Measurements from ENCODE around the gene CPSF6. TPM values are rescaled to one million over a fixed set of nuclear protein-coding genes. Genes with fewer than 3 reads are reported as not detected.
"Not testable (repeated sequence)": the region's sequence is repeated elsewhere in the genome, so short reads cannot be mapped to it uniquely, and the experiment has no call there.

Gene CPSF6
- total RNA-seq, 1 donor from 2014 or later: 121 TPM

DNA sequence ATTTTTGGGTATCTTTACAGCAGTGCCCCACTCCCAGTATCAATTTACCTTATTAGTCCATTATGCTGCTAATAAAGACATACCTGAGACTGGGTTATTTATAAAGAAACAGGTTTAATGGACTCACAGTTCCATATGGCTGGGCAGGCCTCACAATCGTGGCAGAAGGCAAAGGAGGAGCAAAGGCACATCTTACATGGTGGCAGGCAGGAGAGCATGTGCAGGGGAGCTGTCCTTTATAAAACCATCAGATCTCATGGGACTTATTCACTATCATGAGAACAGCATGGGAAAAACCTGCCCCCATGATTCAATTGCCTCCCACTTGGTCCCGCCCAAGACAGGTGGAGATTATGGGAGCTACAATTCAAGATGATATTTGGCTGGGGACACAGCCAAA is 77.9 kb downstream of the CPSF6 start:
- H3K36me3 Mint-ChIP-seq (ENCODE audit: low read depth); H3K4me3 Mint-ChIP-seq; DNase-seq; H3K27ac Mint-ChIP-seq; H3K4me1 Mint-ChIP-seq; intact Hi-C loops (cut with micrococcal nuclease): not testable (repeated sequence)
- H3K9me3 Mint-ChIP-seq: peaks cover 31% of the 10 kb centered on the region
- H3K27me3 Mint-ChIP-seq: peaks cover 14% of the 10 kb centered on the region

DNA sequence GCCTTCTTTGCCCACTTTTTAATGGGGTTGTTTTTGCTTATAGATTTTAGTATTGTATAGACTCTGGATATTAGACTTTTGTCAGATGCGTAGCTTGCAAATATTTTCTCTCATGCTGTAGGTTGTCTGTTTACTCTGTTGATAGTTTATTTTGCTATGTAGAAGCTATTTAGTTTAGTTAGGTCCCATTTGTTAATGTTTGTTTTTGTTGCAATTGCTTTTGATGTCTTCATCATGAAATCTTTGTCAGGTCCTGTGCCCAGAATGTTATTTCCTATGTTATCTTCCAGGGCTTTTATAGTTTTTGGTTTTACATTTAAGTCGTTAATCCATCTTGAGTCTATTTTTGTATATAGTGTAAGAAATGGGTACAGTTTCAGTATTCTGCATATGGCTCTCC is 78.9 kb downstream of the CPSF6 start:
- peaks cover 31% of the 10 kb centered on the region for H3K9me3 Mint-ChIP-seq
- peaks cover 14% of the 10 kb centered on the region for H3K27me3 Mint-ChIP-seq
- intact Hi-C loops (cut with micrococcal nuclease): no loop called here
- peaks cover 1% of the 10 kb centered on the region for H3K36me3 Mint-ChIP-seq (ENCODE audit: low read depth)
- no peak overlapping the region for H3K4me3 Mint-ChIP-seq
- no peak for DNase-seq
- H3K4me1 Mint-ChIP-seq: no peaks in the 10 kb centered on the region
- no peak overlapping the region for H3K27ac Mint-ChIP-seq

DNA sequence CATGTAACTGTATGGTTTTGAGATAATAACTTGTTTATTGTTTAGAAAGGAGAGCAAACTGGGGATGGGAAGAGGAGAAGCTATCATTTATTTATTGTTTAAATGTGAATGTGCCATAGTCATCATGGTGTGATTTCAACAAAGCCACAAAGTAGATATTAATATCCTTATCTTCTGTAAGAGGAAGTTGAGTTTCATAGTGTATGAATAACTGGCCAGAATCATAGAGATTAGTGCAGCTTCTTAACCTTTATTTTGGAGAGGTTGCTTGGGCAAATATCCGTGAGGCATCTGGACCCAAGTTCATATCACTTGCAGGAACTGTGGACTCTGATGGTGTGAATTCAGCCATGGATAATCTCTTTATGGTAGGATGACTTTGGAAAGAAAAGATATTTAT is 82.0 kb downstream of the CPSF6 start:
- peaks cover 1% of the 10 kb centered on the region for H3K36me3 Mint-ChIP-seq (ENCODE audit: low read depth)
- H3K9me3 Mint-ChIP-seq: peaks cover 29% of the 10 kb centered on the region
- DNase-seq: no peak
- no peak overlapping the region for H3K4me3 Mint-ChIP-seq
- H3K27ac Mint-ChIP-seq: no peak overlapping the region
- intact Hi-C loops (cut with micrococcal nuclease): no loop called here
- H3K4me1 Mint-ChIP-seq: peaks cover 4% of the 10 kb centered on the region
- peaks cover 13% of the 10 kb centered on the region for H3K27me3 Mint-ChIP-seq

Other genes with a start within 250 kb of the CPSF6 start
- not detected in 2 replicates for gene LYZ, start 108.8 kb downstream of the CPSF6 start, total RNA-seq
- gene YEATS4, start 120.2 kb downstream of the CPSF6 start, total RNA-seq: 37.9 and 41.8 TPM in 2 replicates
- gene FRS2, start 230.8 kb downstream of the CPSF6 start, total RNA-seq: 12.1 and 13.6 TPM in 2 replicates